Lung (tissue), 12 donors: ENCODE data around the gene PHIP. TPM values are rescaled to one million over a fixed set of nuclear protein-coding genes. Genes with fewer than 3 reads are reported as not detected.
"Not testable (repeated sequence)": the region's sequence is repeated elsewhere in the genome, so short reads cannot be mapped to it uniquely, and the experiment has no call there.

Source experiments
- ATAC-seq: fragments of 200-7000 bp; cut with Tn5 transposase; one replicate; pipeline ENCODE4 v1.9.1; 2020; ENCODE audit warnings: moderate number of reproducible peaks; ENCODE audit not compliant: insufficient read depth, low FRiP score
- DNase-seq, 3 donors: peaks; one replicate each; pipeline ENCODE4 v3.0.0-alpha.2; 2013 to 2017
- H3K27ac ChIP-seq, 2 donors: one replicate each; pipeline ENCODE4 v1.5.1; 2013; ENCODE audit warnings: mild to moderate bottlenecking in 2 of 2, moderate library complexity in 2 of 2, control low read depth in 1 of 2, inconsistent platforms in 1 of 2, low read depth in 1 of 2, low read length in 1 of 2
- H3K27me3 ChIP-seq, 3 donors: one replicate each; pipeline ENCODE4 v1.5.1; 2013; ENCODE audit warnings: low read length in 2 of 3; ENCODE audit not compliant: control insufficient read depth in 3 of 3, insufficient read depth in 3 of 3
- H3K36me3 ChIP-seq, 4 donors: one replicate each; pipeline ENCODE4 v1.5.1; 2013; ENCODE audit warnings: low read length in 4 of 4, mild to moderate bottlenecking in 1 of 4, moderate library complexity in 1 of 4; ENCODE audit not compliant: control insufficient read depth in 4 of 4, insufficient read depth in 4 of 4
- H3K4me1 ChIP-seq, 5 donors: one replicate each; pipeline ENCODE4 v1.5.1; 2013; ENCODE audit warnings: low read length in 5 of 5, mild to moderate bottlenecking in 2 of 5, moderate library complexity in 1 of 5; ENCODE audit not compliant: control insufficient read depth in 5 of 5, insufficient read depth in 5 of 5
- H3K4me3 ChIP-seq: one replicate; pipeline ENCODE4 v1.5.1; 2013; ENCODE audit warnings: mild to moderate bottlenecking, control low read depth, moderate library complexity
- H3K9ac ChIP-seq, 2 donors: one replicate each; pipeline ENCODE4 v1.5.1; 2013; ENCODE audit warnings: low read length in 2 of 2, control low read depth in 1 of 2; ENCODE audit not compliant: insufficient read depth in 1 of 2
- H3K9me3 ChIP-seq, 4 donors: one replicate each; pipeline ENCODE4 v1.5.1; 2013; ENCODE audit warnings: low read length in 3 of 4, mild to moderate bottlenecking in 1 of 4, moderate library complexity in 1 of 4; ENCODE audit not compliant: control insufficient read depth in 4 of 4, insufficient read depth in 3 of 4
- WGBS, 2 donors: extraction: QIAGEN DNeasy Blood & Tissue Kit; methylation state at CpG; one replicate each; pipeline ENCODE4 v1.1.7; 2013; 5-methylcytosine and 5-hydroxymethylcytosine counted together
- polyA plus RNA-seq, 2 donors: library from polyadenylated mRNA; stranded (reverse); fragments of 200-250 nt; gene quantifications; one replicate each; pipeline ENCODE4 v1.2.1, GENCODE V29; 2013
- total RNA-seq, 2 donors: library from RNA; depleted of rRNA in 1 of 2; stranded (reverse); fragments of >200 nt in 1 of 2; gene quantifications; one replicate each; pipeline ENCODE4 v1.2.1, GENCODE V29; 2014 to 2021
- TF ChIP-seq, protein P1 (sequence below): IDR thresholded peaks from 2 replicates; pipeline ENCODE4 v1.5.1; 2012; ENCODE audit warnings: mild to moderate bottlenecking; ENCODE audit errors: control extremely low read depth, extremely low read depth
- donor health status: control.
- donor health status: control.
- donor health status: Bipolar disorder and iron deficiency.
- donor health status: healthy.
- donor health status: DM: yes; HTN: yes; CAD: no.

The PHIP gene
- total and polyA plus RNA-seq, 4 donors, result 7.0 to 125 (median 19.1) TPM

- H3K27me3 ChIP-seq, result no peaks in the 10 kb centered on the region
- no peak overlapping the region for H3K4me3 ChIP-seq
- no peaks in the 10 kb centered on the region for H3K36me3 ChIP-seq
- H3K9me3 ChIP-seq, result no peaks in the 10 kb centered on the region
- ATAC-seq (no peak), DNase-seq (no peak)
- TF ChIP-seq, protein P1, sequence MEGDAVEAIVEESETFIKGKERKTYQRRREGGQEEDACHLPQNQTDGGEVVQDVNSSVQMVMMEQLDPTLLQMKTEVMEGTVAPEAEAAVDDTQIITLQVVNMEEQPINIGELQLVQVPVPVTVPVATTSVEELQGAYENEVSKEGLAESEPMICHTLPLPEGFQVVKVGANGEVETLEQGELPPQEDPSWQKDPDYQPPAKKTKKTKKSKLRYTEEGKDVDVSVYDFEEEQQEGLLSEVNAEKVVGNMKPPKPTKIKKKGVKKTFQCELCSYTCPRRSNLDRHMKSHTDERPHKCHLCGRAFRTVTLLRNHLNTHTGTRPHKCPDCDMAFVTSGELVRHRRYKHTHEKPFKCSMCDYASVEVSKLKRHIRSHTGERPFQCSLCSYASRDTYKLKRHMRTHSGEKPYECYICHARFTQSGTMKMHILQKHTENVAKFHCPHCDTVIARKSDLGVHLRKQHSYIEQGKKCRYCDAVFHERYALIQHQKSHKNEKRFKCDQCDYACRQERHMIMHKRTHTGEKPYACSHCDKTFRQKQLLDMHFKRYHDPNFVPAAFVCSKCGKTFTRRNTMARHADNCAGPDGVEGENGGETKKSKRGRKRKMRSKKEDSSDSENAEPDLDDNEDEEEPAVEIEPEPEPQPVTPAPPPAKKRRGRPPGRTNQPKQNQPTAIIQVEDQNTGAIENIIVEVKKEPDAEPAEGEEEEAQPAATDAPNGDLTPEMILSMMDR, result no peak
- H3K27ac ChIP-seq, result no peak overlapping the region
- H3K9ac ChIP-seq, result no peak overlapping the region
- whole genome bisulfite sequencing, 2 donors, result 92% methylated on average over 2 of the region's 2 CpGs
- no peaks in the 10 kb centered on the region for H3K4me1 ChIP-seq
Measured at GRCh38 chr6:79100304-79100703, 22.2 kb upstream of the PHIP start.

- H3K36me3 ChIP-seq, result no peaks in the 10 kb centered on the region
- H3K9ac ChIP-seq, result no peak overlapping the region
- ATAC-seq, result no peak
- TF ChIP-seq, protein P1, result no peak
- H3K27me3 ChIP-seq, result no peaks in the 10 kb centered on the region
- no peaks in the 10 kb centered on the region for H3K9me3 ChIP-seq
- no peaks in the 10 kb centered on the region for H3K4me1 ChIP-seq
- no peak overlapping the region for H3K4me3 ChIP-seq
- H3K27ac ChIP-seq, result no peak overlapping the region
- no peak for DNase-seq
Measured at GRCh38 chr6:79094938-79095337, 16.9 kb upstream of the PHIP start.

DNA sequence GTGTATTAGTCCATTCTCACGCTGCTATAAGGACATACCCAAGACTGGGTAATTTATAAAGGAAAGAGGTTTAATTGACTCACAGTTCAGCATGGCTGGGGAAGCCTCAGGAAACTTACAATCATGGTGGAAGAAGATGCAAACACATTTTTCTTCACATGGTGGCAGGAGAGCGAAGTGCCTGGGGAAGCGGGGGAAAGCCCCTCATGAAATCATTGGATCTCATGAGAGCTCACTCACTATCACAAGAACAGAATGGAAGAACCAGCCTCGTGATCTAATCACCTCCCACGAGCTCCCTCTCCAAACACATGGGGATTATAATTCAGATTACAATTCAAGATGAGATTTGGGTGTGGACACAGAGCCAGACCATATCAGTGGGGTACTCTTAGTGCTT lies 13.7 kb upstream of the PHIP start:
- H3K27ac ChIP-seq, H3K27me3 ChIP-seq, H3K4me3 ChIP-seq, DNase-seq, H3K9me3 ChIP-seq, H3K36me3 ChIP-seq, H3K4me1 ChIP-seq, H3K9ac ChIP-seq, ATAC-seq: not testable (repeated sequence)
- WGBS, 2 donors, result 83 to 92% methylated on average over 5 of the region's 5 CpGs

DNA sequence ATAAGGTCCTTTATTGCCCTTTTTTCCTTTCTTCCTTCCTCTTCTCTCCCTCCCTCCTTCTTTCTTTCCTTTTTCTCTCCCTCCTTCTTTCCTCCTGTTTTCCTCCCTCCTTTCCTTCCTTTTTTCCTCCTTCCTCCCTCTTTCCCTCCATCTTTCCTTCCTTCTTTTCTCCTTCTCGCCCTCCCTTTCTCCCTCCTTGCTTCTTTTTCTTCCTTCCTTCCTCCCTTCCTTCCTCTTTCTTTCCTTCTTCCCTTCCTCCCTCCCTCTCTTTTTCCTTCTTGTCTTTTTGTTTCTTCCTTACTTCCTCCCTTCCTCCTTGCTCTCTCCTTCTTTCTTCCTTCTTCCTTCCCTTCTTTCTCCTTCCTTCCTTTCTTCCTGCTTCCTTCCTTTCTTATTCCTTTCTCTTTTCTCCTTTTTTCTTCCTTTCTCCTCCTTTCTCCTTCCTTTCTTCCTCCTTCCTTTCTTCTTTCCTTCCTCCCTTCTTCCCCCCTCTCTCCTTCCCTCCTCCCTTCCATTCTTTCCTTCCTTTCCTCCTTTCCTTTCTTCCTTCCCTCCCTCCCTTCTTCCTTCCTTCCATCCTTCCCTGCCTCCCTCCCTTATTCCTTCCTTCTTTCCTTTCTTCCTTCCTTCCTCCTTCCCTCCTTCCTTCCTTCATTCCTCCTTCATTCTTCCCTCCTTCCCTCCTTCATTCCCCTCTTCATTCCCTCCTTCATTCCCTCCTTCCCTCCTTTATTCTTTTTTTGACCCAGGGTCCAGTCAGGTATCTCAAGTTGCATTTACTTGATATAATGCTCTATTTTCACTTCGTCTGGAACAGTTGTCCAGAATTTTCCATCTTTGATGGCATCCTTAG lies 11.7 kb upstream of the PHIP start:
- H3K9ac ChIP-seq, result no peak overlapping the region
- ATAC-seq, result no peak
- TF ChIP-seq, protein P1, result no peak
- H3K36me3 ChIP-seq, result no peaks in the 10 kb centered on the region
- H3K27ac ChIP-seq, result no peak overlapping the region
- DNase-seq, result no peak
- H3K27me3 ChIP-seq, result no peaks in the 10 kb centered on the region
- no peaks in the 10 kb centered on the region for H3K9me3 ChIP-seq
- 82 to 88% methylated on average over 2 of the region's 2 CpGs for WGBS, 2 donors
- H3K4me1 ChIP-seq, result peaks cover 0 to 2% (median 0%) of the 10 kb centered on the region in 5 donors
- H3K4me3 ChIP-seq, result no peak overlapping the region
